Measurements from ENCODE around the gene ZSCAN21. TPM values are rescaled to one million over a fixed set of nuclear protein-coding genes. Genes with fewer than 3 reads are reported as not detected.

The ZSCAN21 gene
- total RNA-seq, 3 donors from 2014 or later: 12.8 to 21.8 (median 13.0) TPM

- H3K4me3 ChIP-seq: no peak overlapping the region
- no peak for DNase-seq (ENCODE audit: low spot score in 2 of 2)
- no peaks in the 10 kb centered on the region for H3K27me3 ChIP-seq
- peaks cover 0 to 3% of the 10 kb centered on the region in 2 donors for H3K4me1 ChIP-seq
- no peaks in the 10 kb centered on the region for H3K9me3 ChIP-seq
- no peak for TF ChIP-seq POLR2AphosphoS5 (IDR thresholded peaks at IDR 0.05)
- no peak for TF ChIP-seq POLR2A (IDR thresholded peaks at IDR 0.05)
- TF ChIP-seq CTCF (IDR thresholded peaks at IDR 0.05): no peak
- intact Hi-C loops (cut with DNase I; ENCODE audit: low total_unique reads): no loop called here
- H3K36me3 ChIP-seq: peaks cover 9% of the 10 kb centered on the region
- no peak overlapping the region for H3K27ac ChIP-seq
These were observed 41.2 kb downstream of the ZSCAN21 start for GRCh38 chr7:100090527-100091410.

- peaks cover 9% of the 10 kb centered on the region for H3K36me3 ChIP-seq
These were observed 42.0 kb downstream of the ZSCAN21 start for GRCh38 chr7:100091411-100092181.

GRCh38 chr7:100093054-100093453 lies 43.5 kb downstream of the ZSCAN21 start:
- intact Hi-C loops (cut with DNase I; ENCODE audit: low total_unique reads): no loop called here
- Histone ChIP-seq H3K9me3 (no peaks in the 10 kb centered on the region), H3K4me3 (no peak overlapping the region), H3K4me1 (peaks cover 0 to 3% of the 10 kb centered on the region in 2 donors), H3K27ac (peak overlapping the region; percentile 11 to 25), H3K36me3 (peaks cover 9% of the 10 kb centered on the region), H3K27me3 (no peaks in the 10 kb centered on the region)
- TF ChIP-seq POLR2A (IDR thresholded peaks at IDR 0.05) (no peak), CTCF (IDR thresholded peaks at IDR 0.05) (no peak), POLR2AphosphoS5 (IDR thresholded peaks at IDR 0.05) (no peak)
- no peak for DNase-seq (ENCODE audit: low spot score in 2 of 2)

More at GRCh38 chr7:100091411-100092181, 42.0 kb downstream of the ZSCAN21 start:
- DNase-seq (ENCODE audit: low spot score in 2 of 2): no peak
- intact Hi-C loops (cut with DNase I; ENCODE audit: low total_unique reads): no loop called here
- no peak for TF ChIP-seq POLR2A (IDR thresholded peaks at IDR 0.05)
- TF ChIP-seq POLR2AphosphoS5 (IDR thresholded peaks at IDR 0.05): no peak
- TF ChIP-seq CTCF (IDR thresholded peaks at IDR 0.05): no peak
- Histone ChIP-seq H3K27me3 (no peaks in the 10 kb centered on the region), H3K9me3 (no peaks in the 10 kb centered on the region), H3K27ac (no peak overlapping the region), H3K4me3 (no peak overlapping the region), H3K4me1 (peaks cover 0 to 3% of the 10 kb centered on the region in 2 donors)

GRCh38 chr7:100093498-100093897 lies 43.9 kb downstream of the ZSCAN21 start:
- H3K4me1 ChIP-seq: no peaks in the 10 kb centered on the region
- intact Hi-C loops (cut with DNase I; ENCODE audit: low total_unique reads): no loop called here

GRCh38 chr7:100093925-100094486 lies 44.4 kb downstream of the ZSCAN21 start:
- H3K9me3 ChIP-seq: no peaks in the 10 kb centered on the region
- DNase-seq (ENCODE audit: low spot score in 2 of 2): no peak
- H3K27me3 ChIP-seq: no peaks in the 10 kb centered on the region
- peak overlapping the region in 1 of 2 donors; percentile 12 for H3K27ac ChIP-seq
- intact Hi-C loops (cut with DNase I; ENCODE audit: low total_unique reads): no loop called here
- H3K4me3 ChIP-seq: no peak overlapping the region
- TF ChIP-seq POLR2AphosphoS5 (IDR thresholded peaks at IDR 0.05) (no peak), POLR2A (IDR thresholded peaks at IDR 0.05) (no peak), CTCF (IDR thresholded peaks at IDR 0.05) (no peak)
- peaks cover 9% of the 10 kb centered on the region for H3K36me3 ChIP-seq
- peaks cover 0 to 3% of the 10 kb centered on the region in 2 donors for H3K4me1 ChIP-seq

More at GRCh38 chr7:100093498-100093897, 43.9 kb downstream of the ZSCAN21 start:
- DNase-seq (ENCODE audit: low spot score in 2 of 2): no peak
- H3K36me3 ChIP-seq: peaks cover 9% of the 10 kb centered on the region
- H3K27me3 ChIP-seq: no peaks in the 10 kb centered on the region
- TF ChIP-seq POLR2AphosphoS5 (IDR thresholded peaks at IDR 0.05) (no peak), POLR2A (IDR thresholded peaks at IDR 0.05) (no peak)
- H3K4me3 ChIP-seq: no peak overlapping the region
- peak overlapping the region; percentile 11 to 25 for H3K27ac ChIP-seq
- H3K9me3 ChIP-seq: no peaks in the 10 kb centered on the region
